ENCODE measurements around the gene CDH23. TPM values are rescaled to one million over a fixed set of nuclear protein-coding genes. Genes with fewer than 3 reads are reported as not detected.
A peak's percentile ranks its signal among the peaks of the same experiment; 100 is the strongest.
"Not testable (repeated sequence)": the region's sequence is repeated elsewhere in the genome, so short reads cannot be mapped to it uniquely, and the experiment has no call there.

CDH23 gene
- total and polyA plus RNA-seq, 2 donors from 2014 or later, result 1.1 to 6.4 TPM

- Histone ChIP-seq H3K27me3 (ENCODE audit: control insufficient read depth, insufficient read depth, low read length) (no peaks in the 10 kb centered on the region), H3K9ac (ENCODE audit: low read length in 3 of 3) (peak overlapping the region; percentile 90 to 97 (median 94)), H3K4me1 (ENCODE audit: control insufficient read depth in 2 of 3, insufficient read depth in 2 of 3, low read depth in 1 of 3, low read length in 3 of 3) (peaks cover 0 to 27% (median 19%) of the 10 kb centered on the region in 3 donors), H3K9me3 (ENCODE audit: control insufficient read depth in 2 of 3, insufficient read depth in 1 of 3, low read length in 3 of 3) (no peaks in the 10 kb centered on the region), H3K36me3 (ENCODE audit: control insufficient read depth in 2 of 3, insufficient read depth in 3 of 3, low read length in 3 of 3) (no peaks in the 10 kb centered on the region), H3K27ac (ENCODE audit: low read depth in 2 of 2, low read length in 2 of 2) (peak overlapping the region; percentile 99), H3K4me3 (ENCODE audit: low read length in 3 of 3) (peak overlapping the region; percentile 94 to 98 (median 95))
- DNase-seq (no peak), FAIRE-seq (no peak)
- TF ChIP-seq CTCF (IDR thresholded peaks at IDR 0.05; ENCODE audit: borderline replicate concordance, extremely low read depth, insufficient read depth), result no peak
- intact Hi-C loops (cut with DNase I), result no loop called here
These were observed 453.5 kb downstream of the CDH23 start for GRCh38 chr10:71850021-71850742.

- intact Hi-C loops (cut with DNase I), result no loop called here
- no peak for TF ChIP-seq CTCF (IDR thresholded peaks at IDR 0.05; ENCODE audit: borderline replicate concordance, extremely low read depth, insufficient read depth)
- peak; percentile 90 for FAIRE-seq
These were observed 454.2 kb downstream of the CDH23 start, which contains the start of gene PSAP for GRCh38 chr10:71850743-71851464. Gene PSAP (minus strand): TSS chr10:71851251. CDS start chr10:71851221, 30 bp downstream.

GRCh38 chr10:71851465-71852095 lies 454.9 kb downstream of the CDH23 start:
- H3K9ac ChIP-seq (ENCODE audit: low read length in 3 of 3); H3K9me3 ChIP-seq (ENCODE audit: control insufficient read depth in 2 of 3, insufficient read depth in 1 of 3, low read length in 3 of 3); H3K36me3 ChIP-seq (ENCODE audit: control insufficient read depth in 2 of 3, insufficient read depth in 3 of 3, low read length in 3 of 3); H3K27me3 ChIP-seq (ENCODE audit: control insufficient read depth, insufficient read depth, low read length); intact Hi-C loops (cut with DNase I); FAIRE-seq: not testable (repeated sequence)
- peak in 1 of 5 donors; percentile 78 for DNase-seq
- Histone ChIP-seq H3K4me1 (ENCODE audit: control insufficient read depth in 2 of 3, insufficient read depth in 2 of 3, low read depth in 1 of 3, low read length in 3 of 3) (peaks cover 0 to 23% (median 19%) of the 10 kb centered on the region in 3 donors), H3K4me3 (ENCODE audit: low read length in 3 of 3) (peak overlapping the region; percentile 56 to 98 (median 60)), H3K27ac (ENCODE audit: low read depth in 2 of 2, low read length in 2 of 2) (peak overlapping the region in 1 of 2 donors; percentile 99)

More at GRCh38 chr10:71850743-71851464, 454.2 kb downstream of the CDH23 start, which contains the start of gene PSAP:
- DNase-seq, result peak; percentile 98 to 100 (median 99)
- Histone ChIP-seq H3K9me3 (ENCODE audit: control insufficient read depth in 2 of 3, insufficient read depth in 1 of 3, low read length in 3 of 3) (no peaks in the 10 kb centered on the region), H3K27ac (ENCODE audit: low read depth in 2 of 2, low read length in 2 of 2) (peak within 1 kb of the TSS; percentile 99), H3K36me3 (ENCODE audit: control insufficient read depth in 2 of 3, insufficient read depth in 3 of 3, low read length in 3 of 3) (no peaks in the 10 kb centered on the region), H3K27me3 (ENCODE audit: control insufficient read depth, insufficient read depth, low read length) (no peaks in the 10 kb centered on the region), H3K9ac (ENCODE audit: low read length in 3 of 3) (peak within 1 kb of the TSS; percentile 90 to 97 (median 94)), H3K4me1 (ENCODE audit: control insufficient read depth in 2 of 3, insufficient read depth in 2 of 3, low read depth in 1 of 3, low read length in 3 of 3) (peaks cover 0 to 24% (median 19%) of the 10 kb centered on the region in 3 donors), H3K4me3 (ENCODE audit: low read length in 3 of 3) (peak within 1 kb of the TSS; percentile 94 to 98 (median 95))

Measured in kidney (tissue), 14 donors.